GM21423 (cell line): ENCODE measurements around the gene BACE2.

Source experiments
- ATAC-seq: cut with Tn5 transposase; IDR thresholded peaks from one replicate; pipeline ENCODE4 v1.9.1; 2021; ENCODE audit warnings: mild to moderate bottlenecking, moderate library complexity; ENCODE audit not compliant: unreplicated experiment

The BACE2 gene

GRCh38 chr21:41317063-41317392, 149.1 kb downstream of the BACE2 start:
- no peak for ATAC-seq

GRCh38 chr21:41317458-41317857, 149.5 kb downstream of the BACE2 start:
- no peak for ATAC-seq

DNA sequence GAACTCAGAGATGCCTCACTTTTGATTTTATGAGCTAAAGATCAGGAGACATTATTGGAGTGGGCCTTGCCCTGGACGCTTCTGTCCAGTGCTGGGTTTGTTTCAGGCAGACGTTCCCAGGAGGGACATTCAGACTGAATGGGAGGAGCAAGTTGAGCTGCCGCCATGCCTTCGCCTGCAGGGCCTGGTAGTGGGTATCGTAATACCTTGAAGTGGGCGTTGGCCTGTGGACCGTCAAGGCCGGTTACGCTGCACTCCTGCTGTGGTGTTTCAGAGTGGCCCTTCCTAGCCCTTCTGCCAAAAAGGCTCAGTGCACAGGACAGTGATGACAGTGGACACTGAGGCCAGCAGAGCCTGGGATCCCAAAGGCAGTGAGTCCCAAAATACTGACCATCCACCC, 150.3 kb downstream of the BACE2 start:
- no peak for ATAC-seq

DNA sequence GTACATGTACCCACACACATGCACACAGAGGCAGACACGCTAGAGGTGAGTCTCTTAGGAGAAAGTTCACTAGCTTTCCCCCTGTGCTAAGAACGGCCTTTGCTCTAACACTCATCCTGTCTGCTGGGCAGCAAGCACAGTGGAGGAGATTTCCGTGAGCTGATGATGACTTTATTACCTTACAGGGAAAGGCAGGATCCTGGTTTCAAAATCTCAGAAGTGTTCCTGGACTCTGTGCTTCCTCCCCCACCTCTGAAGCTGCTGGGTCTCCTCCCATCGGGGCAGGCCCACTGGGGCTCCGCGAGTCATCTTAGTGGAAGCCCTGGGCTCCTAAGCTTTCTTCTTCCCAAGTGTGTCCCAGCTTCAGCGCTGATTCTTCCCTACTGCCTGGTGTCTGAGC, 151.3 kb downstream of the BACE2 start:
- no peak for ATAC-seq

DNA sequence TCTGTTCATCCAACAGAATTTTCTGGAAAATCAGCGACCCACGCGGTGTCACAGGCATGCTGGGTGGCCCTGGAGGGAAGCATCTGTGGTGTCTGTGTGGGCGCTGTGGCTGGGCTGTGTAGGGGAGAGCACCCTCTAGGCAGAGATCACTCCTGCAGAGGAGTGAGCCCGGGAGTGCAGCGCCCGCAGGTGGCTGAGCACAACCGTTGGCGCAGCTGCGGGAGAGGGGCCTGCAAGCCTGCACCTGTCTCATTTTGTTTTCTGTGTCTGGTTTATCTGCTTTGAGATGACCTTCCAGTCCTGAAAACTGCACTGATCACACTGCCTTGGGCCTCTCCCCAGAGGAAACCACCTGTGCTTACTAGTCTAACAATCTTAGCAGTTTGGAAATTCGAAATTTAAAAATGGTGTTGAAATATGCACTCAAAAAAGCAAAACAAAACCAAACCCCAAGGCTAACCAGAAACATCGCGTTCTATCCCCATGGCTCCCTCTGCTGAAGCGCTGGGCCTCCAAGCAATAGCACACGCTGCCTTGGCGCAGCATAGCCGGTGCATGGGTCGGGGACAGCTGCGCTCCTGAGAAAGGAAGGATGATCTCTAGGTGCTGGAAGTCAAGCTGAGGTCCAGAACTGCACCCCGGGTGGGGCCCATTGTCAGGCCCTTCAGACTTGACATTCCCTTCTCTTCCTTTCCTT, 153.4 kb downstream of the BACE2 start:
- ATAC-seq = no peak

DNA sequence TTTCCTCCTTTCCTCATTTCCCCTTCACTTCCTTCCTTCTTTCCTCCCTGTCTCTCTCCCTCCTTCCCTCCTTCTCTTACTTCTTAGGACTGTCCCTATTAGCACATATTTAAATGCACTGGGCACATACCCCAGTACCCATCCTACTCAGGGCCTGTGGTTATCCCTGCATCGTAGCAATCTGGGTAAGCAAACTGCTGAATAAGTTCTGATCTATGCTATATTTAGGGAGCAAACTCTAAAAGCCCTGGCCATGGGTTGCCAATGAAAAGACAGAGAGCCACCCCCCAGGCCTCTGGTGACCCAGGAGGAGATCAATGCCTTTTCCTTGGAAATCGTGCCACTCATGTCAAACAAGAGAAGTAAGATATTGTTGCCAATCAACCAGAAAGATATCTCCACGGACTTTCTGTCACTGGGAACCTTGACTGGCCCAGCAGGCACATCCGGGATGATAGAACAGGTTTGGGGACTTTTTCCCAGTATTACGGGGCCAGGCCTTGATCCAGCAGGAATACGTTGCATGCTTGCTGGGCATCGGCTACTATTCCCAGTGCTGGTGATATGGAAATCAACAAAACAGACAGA, 154.0 kb downstream of the BACE2 start:
- ATAC-seq = no peak

GRCh38 chr21:41322496-41323382, 154.8 kb downstream of the BACE2 start:
- ATAC-seq = no peak

DNA sequence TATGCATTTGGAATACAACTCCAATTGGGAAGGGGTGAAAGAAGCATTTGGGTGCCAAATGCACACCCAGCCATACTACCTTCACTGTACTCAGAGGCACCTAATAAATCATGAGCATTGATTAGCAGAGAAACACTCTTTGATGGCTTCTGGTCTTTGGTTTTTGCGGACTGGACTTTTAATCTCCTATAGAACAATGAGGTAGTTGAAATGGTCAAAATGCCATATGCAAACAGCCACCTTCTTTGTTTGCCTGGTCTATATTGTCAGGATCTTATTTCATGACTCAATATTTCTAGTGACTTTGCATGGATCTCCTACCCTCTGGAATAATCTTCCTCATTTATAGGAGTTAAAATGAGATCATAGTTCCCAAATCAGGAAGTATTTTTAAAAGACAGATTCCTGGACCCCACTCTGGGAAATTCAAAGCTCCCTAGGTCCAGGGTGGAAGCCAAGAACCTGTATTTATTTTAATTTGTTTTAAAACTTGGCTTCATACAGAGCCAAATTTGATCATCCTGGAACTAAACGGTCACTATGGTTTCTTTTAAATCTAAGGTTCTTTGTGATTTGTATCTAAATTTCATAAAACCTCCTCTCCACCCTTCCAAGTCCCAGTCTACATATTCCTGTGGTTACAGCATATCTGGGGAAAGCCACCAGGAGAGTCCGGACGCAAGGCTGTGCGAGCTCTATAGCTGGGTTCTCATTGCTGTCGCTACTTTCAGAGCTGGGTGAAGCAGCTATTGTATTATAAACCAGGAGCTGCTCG, 157.4 kb downstream of the BACE2 start:
- no peak for ATAC-seq

DNA sequence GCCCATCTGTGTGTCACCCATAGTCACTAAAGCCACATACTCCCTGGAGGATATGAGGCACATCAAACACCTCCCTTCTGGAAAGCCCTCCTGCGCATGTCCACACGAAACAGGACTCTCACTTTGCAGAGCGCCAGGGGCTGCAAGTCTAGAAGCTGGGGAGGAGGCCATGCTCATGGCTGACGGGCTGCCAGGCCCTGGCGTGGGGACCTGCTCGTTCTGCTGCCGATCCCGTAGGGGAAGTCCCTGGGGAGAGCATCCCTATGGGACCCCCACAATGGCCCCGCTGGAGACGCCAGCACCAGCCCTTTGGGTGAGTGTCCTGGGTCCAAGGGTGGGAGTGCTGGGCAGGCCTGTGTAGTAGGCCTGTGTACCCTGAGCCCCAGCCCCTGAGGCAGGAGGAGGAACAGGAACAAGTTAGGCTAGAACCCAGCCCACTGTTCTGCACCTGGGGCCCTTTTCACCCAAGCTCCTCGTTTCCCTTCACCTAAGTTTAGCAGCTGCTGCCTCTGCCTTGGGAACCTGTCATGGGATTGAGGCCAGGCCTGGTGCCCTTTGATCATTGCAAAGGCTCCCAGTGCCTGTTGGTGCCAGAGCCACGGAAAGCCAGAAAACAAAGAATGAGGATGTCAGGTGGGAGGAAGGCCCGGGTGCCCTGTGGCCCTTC, 158.6 kb downstream of the BACE2 start:
- ATAC-seq = no peak

- no peak for ATAC-seq
These were observed 159.8 kb downstream of the BACE2 start for GRCh38 chr21:41327753-41328152.

- ATAC-seq = no peak
These were observed 161.0 kb downstream of the BACE2 start for GRCh38 chr21:41328660-41329607.
